Inflammatory macrophage treated with lipopolysaccharide for 4 hours (primary cell): ENCODE data around the gene IMPDH1.

Source experiments
- DNase-seq: peaks from one replicate; pipeline ENCODE4 v3.0.0-alpha.2; 2020

IMPDH1 gene

DNA sequence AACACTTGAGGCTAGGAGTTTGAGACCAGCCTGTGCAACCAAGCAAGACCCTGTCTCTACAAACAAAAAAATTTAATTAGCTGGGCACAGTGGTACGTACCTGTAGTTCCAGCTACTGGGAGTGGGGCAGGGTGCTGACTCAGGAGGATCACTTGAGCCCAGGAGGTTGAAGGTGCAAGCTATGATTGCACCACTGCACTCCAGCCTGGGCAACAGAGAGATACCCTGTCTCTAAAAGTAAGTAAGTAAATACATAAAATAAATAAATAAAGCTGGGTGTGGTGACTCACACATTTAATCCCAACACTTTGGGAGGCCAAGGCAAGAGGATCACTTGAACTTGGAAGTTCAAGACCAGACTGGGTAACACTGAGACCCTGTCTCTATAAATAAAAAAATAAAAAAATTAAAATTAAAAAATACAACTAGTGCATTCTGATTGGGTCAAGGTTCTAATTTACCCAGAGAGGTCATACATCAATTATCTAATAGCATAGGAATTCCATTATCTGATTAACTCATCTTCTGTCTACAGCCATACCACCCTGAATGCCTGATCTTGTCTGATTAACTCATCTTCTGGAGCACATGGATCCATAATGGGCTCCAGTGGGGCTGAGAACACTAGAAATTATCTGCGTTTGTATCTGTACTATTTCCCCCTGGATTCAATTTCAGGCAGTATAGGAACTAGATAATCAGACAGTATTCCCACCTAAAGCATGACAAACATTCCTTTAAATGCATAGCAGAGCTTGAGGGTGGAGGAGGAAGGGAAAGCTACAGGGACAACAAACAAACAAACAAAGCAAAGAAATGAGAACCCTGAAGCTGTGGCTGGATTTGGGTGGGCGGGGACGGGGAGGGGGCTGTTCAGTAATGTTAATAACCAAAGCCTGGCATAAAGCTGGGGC, 24.9 kb upstream of the IMPDH1 start:
- no peak for DNase-seq

DNA sequence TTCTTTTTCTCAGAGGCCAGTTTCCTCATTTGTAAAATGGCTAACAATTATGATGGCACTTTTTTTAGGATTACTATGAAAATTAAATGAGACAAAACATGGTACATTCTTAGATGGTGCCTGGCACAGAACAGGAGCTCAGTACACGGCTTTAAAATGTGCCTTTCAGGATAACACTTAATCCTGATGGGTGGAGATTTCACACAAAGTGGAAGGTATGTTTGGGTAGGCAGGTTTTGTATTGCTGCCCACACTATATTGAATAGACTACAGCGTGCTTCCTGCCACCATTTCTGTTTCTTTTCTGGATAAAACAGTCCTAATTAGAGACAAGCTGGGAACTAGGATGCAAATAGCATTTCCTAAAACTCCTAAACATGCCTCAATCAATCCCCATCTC, 22.0 kb upstream of the IMPDH1 start:
- DNase-seq, result no peak

DNA sequence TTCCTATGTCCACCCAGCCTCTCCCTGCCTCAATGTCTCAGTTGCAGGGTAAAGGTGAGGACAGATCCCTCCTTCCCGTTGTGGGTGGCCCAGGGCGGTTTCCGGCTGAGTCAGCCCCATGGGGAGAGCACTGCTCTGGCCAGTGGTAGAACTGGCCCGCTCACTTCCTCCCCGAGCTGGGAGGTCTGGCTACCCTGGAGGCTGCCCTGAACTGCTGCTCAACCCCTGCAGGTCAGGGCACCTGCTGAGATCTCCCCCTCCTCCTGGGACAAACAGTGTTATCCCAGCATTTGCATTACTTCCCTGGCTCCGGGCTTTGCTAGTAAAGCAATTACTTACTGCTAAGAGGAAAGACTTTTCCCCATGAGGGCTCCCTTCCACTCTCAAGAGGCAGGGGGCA, 21.4 kb upstream of the IMPDH1 start:
- DNase-seq, result peak; percentile 28

DNA sequence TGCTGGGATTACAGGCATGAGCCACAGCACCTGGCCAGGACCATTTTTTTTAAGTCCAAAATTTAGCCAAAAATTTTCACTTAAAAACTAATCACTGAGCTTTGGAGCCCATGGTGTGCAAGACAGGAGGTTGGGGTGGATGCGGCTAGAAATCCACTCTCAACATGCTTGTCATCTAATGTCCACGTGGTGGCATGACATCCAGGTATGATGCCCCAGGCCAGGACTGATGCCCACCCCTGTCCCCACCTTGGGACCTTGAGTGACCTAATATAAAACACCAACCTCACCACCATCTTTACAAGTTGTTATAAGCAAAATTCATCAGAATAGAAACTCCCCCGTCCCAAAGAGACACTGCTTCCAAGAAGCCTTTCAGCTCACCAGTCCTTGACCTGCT, 20.4 kb upstream of the IMPDH1 start:
- no peak for DNase-seq

DNA sequence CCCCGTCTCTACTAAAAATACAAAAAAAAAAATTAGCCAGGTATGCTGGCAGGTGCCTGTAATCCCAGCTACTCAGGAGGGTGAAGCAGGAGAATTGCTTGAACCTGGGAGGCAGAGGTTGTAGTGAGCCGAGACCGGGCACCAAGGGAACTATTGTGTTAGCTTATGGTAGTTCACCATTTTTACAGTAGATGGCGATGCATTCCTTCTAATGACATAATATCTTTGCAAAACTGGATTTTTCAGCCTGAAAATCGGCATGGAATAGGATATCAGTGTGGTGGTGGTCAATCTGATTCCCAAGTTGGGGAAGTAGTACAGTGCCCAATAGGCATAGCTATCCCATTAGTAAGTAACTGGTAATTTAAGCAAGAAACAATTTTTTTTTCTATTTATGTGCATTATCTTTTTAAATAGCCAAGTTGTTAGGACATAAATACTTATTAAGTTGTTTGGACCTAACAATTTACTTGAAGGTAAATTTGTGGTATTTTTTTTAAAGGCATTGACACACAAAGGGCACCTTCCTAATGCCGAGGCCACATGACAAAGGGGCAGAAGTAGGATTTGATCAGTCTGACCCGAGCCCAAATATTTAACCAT, 17.6 kb upstream of the IMPDH1 start:
- DNase-seq, result peak; percentile 67

DNA sequence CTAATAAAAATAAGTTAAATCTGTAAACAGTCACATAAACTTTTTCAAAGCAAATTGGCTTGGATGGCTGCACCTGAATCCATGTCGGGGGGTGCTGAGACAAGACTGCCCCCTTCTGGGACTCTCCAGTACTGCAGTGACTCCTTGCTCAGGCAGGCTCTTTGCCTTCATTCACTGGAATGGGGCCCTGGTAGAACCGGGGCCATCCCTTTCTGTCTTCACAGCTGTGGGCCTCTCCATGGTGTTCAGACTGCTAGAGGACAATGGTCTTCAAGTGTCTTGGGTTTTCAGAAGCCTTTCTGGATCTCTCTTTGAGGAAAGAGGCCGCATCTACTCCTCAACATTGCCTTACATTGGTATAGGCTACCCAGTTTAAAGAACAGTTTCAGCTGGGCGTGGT, 16.1 kb upstream of the IMPDH1 start:
- peak; percentile 60 for DNase-seq

DNA sequence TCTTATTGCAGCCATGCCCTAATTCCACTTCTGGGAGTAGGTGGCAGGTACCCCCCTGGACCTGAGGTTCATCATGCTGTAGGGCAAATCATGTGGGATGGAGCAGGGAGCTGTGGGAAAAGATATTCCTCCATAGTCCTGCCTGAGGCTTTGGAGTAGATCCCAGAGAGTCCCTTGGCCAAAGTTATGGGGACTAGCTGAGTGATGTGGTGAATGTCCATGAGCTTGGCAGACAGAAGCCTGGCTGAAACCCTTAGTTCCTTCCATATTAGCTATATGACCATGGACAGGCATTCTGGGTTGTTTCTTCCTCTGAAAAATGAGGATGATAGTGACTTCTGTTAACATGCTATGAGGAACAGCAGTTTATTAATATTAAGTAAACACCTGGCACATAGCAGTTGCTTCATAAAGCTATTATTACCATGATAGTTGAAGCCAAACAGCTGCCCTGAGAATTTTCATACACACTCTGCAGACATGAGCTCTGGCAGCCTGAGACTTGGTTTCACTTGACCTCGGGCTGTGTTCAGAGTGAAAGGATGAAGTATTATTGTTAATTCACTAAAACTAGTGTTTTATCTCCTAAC, 15.0 kb upstream of the IMPDH1 start:
- no peak for DNase-seq

DNA sequence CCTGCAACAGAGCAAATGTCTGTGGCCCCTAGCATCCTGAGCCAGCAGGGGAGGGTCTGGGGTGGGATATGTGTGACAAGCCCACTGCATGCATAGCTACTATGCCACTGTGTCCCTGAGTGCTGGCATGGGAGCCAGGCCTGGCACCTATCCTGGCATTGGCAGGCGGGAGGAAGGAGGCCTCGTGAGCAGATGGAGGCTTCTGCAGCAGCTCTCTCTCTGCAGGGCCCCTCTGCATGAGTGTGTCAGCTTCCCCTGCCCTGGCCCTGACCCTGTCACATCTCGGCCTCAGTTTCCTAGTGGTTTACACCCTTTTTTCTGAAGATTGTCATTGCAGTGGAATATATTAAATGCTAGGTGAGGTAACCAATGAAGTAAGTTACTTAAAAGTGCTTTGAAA, 13.1 kb upstream of the IMPDH1 start:
- no peak for DNase-seq

DNA sequence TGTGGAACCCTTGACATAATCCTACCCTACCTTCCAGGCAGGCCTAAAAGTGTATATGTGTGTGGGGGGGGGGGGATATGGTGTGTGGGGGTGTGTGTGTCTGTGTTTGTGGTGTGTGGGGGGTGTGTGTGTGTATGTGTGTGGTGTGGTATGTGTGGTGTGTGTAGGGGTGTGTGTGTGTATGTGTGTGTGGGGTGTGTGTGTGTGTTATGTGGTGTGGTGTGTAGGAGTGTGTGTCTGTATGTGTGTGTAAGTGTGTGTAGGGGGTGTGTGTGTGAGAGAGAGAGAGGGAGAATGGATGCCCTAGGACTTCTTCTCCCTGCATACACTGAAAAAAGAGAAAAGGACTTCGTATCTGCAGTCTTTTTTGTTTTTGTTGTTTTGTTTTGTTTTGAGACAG, 12.3 kb upstream of the IMPDH1 start:
- no peak for DNase-seq

DNA sequence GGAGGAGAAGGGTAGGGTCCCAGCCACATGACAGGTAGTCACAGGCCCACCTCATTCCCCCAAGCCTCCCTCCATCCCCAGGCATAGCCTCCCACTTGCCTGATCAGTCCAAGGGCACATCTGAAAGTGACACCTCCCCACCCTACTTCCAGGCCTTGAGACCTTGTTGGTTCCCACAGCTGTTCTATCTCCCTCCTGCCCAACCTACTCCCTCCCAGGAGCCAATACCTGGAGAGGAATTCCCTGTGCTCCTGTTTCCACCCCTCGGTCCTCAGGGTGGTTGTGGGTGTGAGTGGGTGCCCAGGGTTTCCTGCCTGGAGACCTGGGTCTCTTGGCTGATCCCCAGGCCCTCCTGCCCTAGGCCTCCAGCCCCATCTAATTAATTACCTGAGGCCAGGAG, 11.6 kb upstream of the IMPDH1 start:
- DNase-seq, result no peak

DNA sequence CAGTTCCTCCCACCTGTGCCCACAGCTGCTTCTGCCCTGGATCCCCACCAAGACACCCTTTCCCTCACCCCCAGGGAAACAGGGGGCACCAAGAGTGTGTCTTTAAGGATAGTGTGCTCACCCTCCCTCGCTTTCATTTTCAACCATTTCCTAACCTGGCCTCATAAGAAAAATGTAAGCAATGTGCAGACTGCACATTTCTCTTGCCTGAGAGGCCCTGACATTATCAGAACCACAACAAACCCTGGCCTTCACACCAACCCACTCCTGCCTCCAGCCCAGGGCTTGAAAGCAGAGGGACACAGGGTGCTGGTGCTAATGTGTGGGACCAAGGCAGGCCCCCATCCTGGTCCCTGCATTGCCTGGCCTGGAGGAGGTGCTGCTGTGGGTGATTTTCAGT, 11.0 kb upstream of the IMPDH1 start:
- no peak for DNase-seq

DNA sequence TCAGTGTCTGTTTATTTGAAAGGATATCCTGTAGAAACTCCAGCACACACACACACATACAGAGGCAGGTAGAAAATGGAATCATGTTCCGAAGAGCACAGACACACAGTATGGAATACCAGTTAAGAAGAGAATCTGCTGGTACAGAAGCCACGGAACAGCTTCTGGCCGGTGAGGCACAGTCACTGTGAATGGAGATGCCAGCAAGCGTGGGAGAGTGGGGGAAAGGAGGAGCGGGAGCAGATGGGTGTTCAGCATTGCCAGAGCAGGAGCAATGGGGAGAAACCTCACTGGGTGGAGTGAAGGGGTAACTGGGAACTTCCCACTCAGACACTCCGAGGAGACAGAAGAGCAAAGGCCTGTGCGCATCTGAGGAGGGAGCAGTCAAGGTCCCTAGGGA, 9.5 kb upstream of the IMPDH1 start:
- no peak for DNase-seq

DNA sequence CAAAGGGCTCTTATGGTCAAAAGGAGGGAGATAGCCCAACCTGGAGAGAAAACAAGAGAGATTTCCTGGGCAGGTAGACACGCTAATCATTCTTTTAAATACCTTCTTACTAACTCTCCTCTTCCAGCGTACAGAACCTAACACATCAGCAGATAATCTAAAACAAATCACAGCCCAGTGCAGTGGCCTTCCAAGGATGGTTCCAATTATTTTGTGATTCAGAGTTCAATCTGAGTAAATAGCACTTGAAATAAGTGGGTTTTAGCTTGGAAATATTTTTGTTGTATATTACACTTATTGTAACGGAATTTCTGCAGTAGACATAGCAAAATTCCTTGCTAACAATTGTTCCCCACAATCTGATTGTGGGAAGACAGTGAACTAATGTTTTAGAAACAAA, 7.3 kb upstream of the IMPDH1 start:
- no peak for DNase-seq

DNA sequence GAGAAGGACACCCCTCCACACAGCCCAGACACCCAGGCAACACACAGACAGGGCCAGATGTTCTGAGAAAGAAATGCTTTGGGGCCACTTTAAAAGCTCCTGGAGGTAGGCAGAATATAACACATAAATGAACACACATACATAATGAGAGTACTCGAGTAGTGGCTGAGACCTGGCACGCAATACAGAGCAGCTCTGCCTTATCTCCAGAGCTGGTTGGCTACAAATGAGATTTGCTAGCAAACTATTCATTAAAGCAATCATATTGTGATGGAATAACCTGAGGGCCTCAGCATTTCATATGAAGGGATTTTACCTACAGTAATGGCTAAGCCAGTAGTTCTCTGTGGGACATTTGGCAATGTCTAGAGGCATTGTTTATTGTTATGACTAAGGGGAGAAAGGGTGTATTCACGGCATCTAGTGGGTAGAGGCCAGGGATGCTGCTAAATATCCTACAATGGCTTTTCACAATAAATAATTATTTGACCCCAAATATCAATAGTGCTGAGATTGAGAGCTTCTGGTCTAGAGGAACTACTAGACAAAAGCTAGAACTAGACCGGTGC, 5.5 kb upstream of the IMPDH1 start:
- DNase-seq, result no peak

DNA sequence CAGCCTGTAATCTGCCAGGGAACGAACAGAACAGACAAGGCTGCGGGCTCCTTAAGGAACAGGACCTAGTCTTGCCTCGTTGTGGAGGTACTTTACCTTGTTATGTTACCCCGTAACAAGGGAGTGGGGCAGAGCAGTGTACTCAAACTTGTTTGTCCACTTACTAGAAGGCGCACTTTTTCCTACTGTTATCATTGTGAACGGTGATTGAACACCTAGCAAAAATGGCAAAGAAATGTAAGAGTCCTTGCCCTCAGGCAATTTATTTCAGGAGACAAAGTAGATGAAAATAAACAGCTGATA, 620 bp upstream of the IMPDH1 start:
- DNase-seq, result no peak

DNA sequence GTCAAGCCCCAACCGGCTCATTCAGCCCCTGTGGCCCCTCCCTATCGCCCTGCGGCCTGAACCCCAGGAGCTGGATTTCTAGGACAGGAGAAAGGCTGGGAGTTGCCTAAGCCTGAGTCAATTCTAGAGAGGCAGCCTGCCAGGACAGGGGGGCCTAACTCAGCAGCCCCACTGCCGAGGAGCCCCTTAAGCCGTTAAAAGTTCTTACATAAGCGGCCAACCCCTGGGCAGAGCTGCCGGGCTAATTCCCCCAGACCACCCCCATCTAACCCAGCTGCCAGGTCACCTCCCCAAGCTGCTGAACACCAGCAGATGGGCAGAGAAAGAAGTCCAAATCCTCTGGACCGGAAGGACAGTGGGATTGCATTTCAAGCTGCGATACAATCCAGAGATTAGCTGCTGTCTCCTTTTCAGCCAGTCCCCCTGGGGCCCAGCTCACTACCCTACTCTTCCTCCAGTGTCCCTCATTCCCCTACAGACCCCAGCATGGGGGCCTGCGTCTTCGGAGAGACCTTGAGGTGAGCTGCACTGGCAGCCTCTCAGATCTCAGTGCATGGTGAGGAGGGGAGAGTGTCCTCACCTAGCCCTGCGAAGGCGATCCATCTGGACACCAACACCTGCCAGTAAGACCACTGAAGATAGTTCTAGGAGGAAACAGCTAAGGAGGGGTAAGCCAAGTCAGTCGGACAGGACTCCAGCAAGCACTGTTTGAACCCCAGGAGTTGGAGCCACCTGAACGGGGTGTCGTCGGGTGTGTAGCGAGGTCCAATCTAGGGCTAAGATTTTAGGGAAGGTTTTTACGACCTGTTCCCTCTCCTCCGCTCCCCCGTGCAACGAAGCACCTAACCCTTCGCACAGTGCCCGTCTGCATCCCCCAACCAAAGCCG, 830 bp downstream of the IMPDH1 start:
- no peak for DNase-seq

DNA sequence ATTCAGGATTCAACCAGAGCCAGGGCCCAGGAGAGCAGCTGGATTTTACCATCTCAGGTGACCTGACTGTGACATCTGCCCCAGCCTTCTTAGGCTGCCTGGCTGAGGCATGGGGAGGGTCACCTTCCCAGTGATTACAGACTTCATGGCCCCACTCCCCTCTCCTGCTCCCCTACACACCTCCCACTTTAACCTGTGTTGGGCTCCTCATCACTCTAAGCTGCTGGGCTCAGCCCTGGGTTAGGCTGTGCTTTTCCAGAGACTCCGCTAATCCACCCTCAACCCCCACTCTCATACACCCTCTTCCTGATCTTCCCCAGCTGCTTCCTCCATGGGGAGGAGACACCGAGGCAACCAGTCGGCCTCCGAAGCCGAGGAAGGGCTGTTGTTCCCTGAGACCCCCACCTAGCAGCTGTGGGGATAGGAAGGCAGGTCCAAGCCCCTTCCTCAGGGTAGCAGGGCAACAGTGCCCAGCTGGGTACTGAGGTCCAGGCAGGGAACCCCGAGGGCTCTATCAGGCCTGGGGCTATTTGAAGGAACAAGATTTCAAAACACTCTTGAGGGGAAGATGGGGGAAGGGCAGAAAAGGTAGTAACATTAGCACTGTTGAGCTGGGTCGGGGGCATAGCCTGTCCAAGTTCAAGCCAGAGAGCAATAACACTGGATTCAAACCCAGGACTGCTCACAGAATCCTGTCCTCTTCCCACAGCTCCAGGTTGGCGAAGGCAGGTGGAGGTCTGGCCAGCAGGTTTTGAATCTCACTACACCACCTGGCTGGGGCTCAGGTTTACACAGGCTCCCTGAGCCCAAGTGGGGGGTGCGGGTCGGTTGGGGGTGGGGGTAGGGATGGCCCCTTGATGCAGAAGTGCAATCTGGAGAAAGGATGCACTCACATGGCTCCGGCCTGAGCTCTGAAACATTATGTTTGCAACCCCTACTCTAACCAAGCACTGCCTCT, 1.8 kb downstream of the IMPDH1 start:
- no peak for DNase-seq

DNA sequence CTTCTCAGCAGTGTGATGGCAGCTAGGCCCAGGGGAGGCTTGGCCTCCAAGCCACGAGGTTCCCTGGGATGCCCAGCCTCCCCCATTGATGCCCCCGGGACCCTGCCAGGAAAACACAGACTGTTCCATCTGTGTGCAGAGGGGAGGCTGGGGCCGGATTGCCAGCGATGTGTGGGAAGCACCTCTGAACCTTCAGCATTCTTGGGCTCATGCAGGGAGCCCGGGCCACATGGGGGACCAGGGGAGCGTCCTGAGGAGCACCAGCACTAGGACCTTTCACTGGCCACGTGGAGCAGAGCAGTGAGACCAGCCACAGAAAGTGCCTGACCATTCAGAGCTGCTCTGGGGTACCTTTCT, 2.6 kb downstream of the IMPDH1 start:
- DNase-seq, result no peak

DNA sequence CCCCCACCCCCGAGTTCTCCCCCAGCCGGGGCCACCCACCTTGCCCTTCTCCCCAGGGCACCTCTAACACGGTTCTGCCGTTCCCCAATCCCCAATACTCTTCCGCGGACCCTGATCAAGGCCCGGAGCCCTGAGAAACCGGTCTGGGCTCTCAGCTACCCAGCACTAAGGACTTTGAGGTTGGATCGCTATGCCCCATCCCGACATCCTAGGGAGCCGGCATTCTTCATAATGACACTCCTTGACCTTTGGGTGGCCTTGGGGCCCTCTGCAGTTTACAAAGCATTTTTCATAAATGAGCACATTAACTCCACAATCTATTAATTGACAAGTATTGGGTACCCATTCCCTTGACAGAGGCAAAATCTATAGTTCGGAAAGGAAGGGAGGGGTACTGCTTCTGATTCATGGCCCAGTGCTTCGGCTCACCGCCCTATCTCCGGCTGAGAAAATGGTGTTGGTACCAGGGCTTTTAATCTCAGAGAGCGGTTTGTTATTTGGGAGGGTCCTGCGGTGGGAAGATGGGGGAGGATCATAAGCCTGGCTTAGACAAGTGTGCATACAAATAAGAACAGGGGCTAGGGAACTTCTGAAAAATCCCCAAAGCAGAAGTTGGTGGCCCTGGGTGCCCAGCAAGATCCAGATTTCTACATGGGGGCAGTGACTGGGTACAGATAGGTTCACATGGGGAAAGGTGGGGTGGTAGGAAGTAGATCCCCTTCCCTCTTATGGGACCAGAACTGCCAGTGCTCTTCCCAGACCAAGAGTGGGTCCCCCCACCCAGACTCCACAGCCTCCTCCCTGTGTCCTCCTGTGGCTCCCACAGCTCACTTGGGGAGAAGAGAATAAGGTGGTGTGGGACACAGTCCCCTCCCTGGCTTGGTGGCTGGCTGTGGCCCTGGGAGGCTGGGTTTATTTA, 3.2 kb downstream of the IMPDH1 start:
- peak; percentile 74 for DNase-seq

DNA sequence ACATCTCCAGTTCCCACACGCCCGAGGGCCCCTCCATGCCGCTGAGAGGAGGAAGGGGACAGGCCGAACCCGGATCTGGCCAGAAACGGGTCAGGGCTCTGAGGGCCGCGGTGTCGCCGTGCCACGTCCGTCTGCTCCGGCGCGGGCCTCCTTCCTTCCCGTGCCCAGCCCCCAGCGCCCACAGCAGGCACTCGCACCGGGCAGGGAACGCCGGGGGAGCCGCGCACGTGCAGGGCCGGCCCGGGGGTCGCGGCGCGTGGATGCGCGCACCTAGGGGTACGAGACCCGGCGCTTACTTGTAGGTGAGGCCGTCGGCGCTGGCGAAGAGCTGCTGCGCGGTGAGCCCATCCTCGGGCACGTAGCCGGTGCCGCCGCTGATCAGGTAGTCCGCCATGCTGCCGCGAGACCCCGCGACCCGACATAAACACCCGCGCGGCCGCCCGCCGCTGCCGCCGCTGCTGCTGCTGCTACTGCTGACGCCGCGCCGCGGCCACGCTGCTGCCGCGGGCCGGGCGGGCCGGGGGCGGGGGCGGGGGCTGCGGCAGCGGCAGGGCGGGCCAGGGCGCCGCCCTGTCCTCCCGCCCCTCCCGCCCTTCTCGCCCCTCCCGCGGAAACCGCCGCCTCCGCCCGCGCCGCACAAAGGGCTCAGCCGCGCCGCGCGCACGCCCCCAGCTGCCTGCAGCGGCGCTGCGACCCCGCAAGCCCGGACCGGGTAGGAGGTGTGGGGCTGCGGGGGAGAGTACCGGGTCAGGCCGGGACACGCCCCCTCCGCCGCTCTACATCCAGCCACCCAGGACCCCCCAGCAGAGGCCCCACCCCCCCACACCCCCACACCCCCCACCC, 4.1 kb downstream of the IMPDH1 start:
- DNase-seq, result no peak
